ENCODE measurements around the gene CCDC34.

Gene CCDC34

GRCh38 chr11:27362749-27363575 is at the start of gene CCDC34:
Gene CCDC34 (minus strand): TSS chr11:27363215. CDS start chr11:27363194, 21 bp downstream.
- peak; percentile 88 for DNase-seq (ENCODE audit: low read depth)

GRCh38 chr11:27412192-27412691 is 49.2 kb upstream of the CCDC34 start:
- DNase-seq (ENCODE audit: low read depth): no peak

GRCh38 chr11:27411328-27411727 is 48.3 kb upstream of the CCDC34 start:
- DNase-seq (ENCODE audit: low read depth): no peak

GRCh38 chr11:27410272-27410671 is 47.3 kb upstream of the CCDC34 start:
- no peak for DNase-seq (ENCODE audit: low read depth)

- no peak for DNase-seq (ENCODE audit: low read depth)
Observed at GRCh38 chr11:27409742-27410141, 46.7 kb upstream of the CCDC34 start.

- DNase-seq (ENCODE audit: low read depth): no peak
Observed at GRCh38 chr11:27409049-27409448, 46.0 kb upstream of the CCDC34 start.

GRCh38 chr11:27408246-27408800 is 45.3 kb upstream of the CCDC34 start:
- DNase-seq (ENCODE audit: low read depth): no peak

- DNase-seq (ENCODE audit: low read depth): no peak
Observed at GRCh38 chr11:27406498-27407354, 43.7 kb upstream of the CCDC34 start.

- no peak for DNase-seq (ENCODE audit: low read depth)
Observed at GRCh38 chr11:27405134-27405533, 42.1 kb upstream of the CCDC34 start.

- no peak for DNase-seq (ENCODE audit: low read depth)
Observed at GRCh38 chr11:27404427-27404826, 41.4 kb upstream of the CCDC34 start.

GRCh38 chr11:27403195-27403594 is 40.2 kb upstream of the CCDC34 start:
- DNase-seq (ENCODE audit: low read depth): no peak

- DNase-seq (ENCODE audit: low read depth): no peak
Observed at GRCh38 chr11:27402450-27402849, 39.4 kb upstream of the CCDC34 start.

- DNase-seq (ENCODE audit: low read depth): no peak
Observed at GRCh38 chr11:27401833-27402316, 38.9 kb upstream of the CCDC34 start.

GRCh38 chr11:27401280-27401832 is 38.3 kb upstream of the CCDC34 start:
- no peak for DNase-seq (ENCODE audit: low read depth)

- DNase-seq (ENCODE audit: low read depth): no peak
Observed at GRCh38 chr11:27398400-27398770, 35.4 kb upstream of the CCDC34 start.

- DNase-seq (ENCODE audit: low read depth): no peak
Observed at GRCh38 chr11:27397624-27398399, 34.8 kb upstream of the CCDC34 start.

GRCh38 chr11:27396259-27396839 is 33.3 kb upstream of the CCDC34 start:
- DNase-seq (ENCODE audit: low read depth): no peak

GRCh38 chr11:27395556-27396258 is 32.7 kb upstream of the CCDC34 start:
- no peak for DNase-seq (ENCODE audit: low read depth)

- DNase-seq (ENCODE audit: low read depth): no peak
Observed at GRCh38 chr11:27394781-27395228, 31.8 kb upstream of the CCDC34 start.
